Measurements from ENCODE around the gene FBLN2. TPM values are rescaled to one million over a fixed set of nuclear protein-coding genes. Genes with fewer than 3 reads are reported as not detected.

FBLN2 gene
- total and polyA plus RNA-seq, 2 of the 4 experiments (the other 2 are of a cell fraction): 11.8 to 60.8 TPM

GRCh38 chr3:13575459-13576061, 26.6 kb downstream of the FBLN2 start:
- H2BK15ac ChIP-seq (ENCODE audit: low read depth, low read length): no peak overlapping the region
- ChIA-PET CTCF (no interaction called here), POLR2A (ENCODE audit: unreplicated experiment) (no interaction called here)
- no peak overlapping the region for H3K9ac ChIP-seq (ENCODE audit: low read depth, low read length)
- H3K4ac ChIP-seq (ENCODE audit: low read depth, low read length): no peak overlapping the region
- no peak overlapping the region for H3K27ac ChIP-seq (ENCODE audit: insufficient read depth, low read length)
- H2AFZ ChIP-seq (replicated peaks; ENCODE audit: low read length, poor library complexity): no peak overlapping the region
- H3K79me1 ChIP-seq (ENCODE audit: low read depth in 1 of 2, low read length in 2 of 2): no peaks in the 10 kb centered on the region
- intact Hi-C loops (cut with micrococcal nuclease): loop anchor here (10.0 kb wide), 1 partner anchor 69 kb away; no protein-coding TSS in a partner anchor
- H2AK5ac ChIP-seq (ENCODE audit: low read depth, low read length): no peak overlapping the region; the same call in 1 of the 2 replicates
- no peak overlapping the region for H2BK5ac ChIP-seq (ENCODE audit: low read depth, low read length, poor library complexity, severe bottlenecking)
- no peak overlapping the region for H2AK9ac ChIP-seq (replicated peaks; ENCODE audit: low read depth, low read length, poor library complexity)
- no peaks in the 10 kb centered on the region for H3K36me3 ChIP-seq (ENCODE audit: control insufficient read depth, insufficient read depth, low read length)
- ATAC-seq (ENCODE audit: low read depth) (no peak), DNase-seq (no peak)
- dilution Hi-C loops (cut with HindIII; ENCODE audit: low sequenced_read_pairs, unreplicated experiment): no loop called here
- H4K5ac ChIP-seq (ENCODE audit: low read depth, low read length): no peak overlapping the region
- H3K9me3 ChIP-seq (ENCODE audit: control insufficient read depth, insufficient read depth, low read length): no peaks in the 10 kb centered on the region
- 0 out of 2 replicates have a peak, but pooled peaks cover 1% of the 10 kb centered on the region for H3K4me1 ChIP-seq (ENCODE audit: control insufficient read depth, insufficient read depth, low read length)
- H2BK120ac ChIP-seq (ENCODE audit: low read depth, low read length): no peak overlapping the region
- no peaks in the 10 kb centered on the region for H3K9me1 ChIP-seq (ENCODE audit: insufficient read depth, low read length)
- H2BK20ac ChIP-seq (ENCODE audit: low read depth, low read length): no peak overlapping the region
- H4K20me1 ChIP-seq (ENCODE audit: insufficient read depth, low read length): no peaks in the 10 kb centered on the region
- H3K56ac ChIP-seq (ENCODE audit: extremely low read depth, insufficient read depth, low read length): no peak overlapping the region
- H4K91ac ChIP-seq (ENCODE audit: insufficient read depth, low read depth, low read length): no peak overlapping the region; the same call in 1 of the 2 replicates
- no peak overlapping the region for H3K14ac ChIP-seq (replicated peaks; ENCODE audit: low read depth, low read length)
- no peak overlapping the region for H3K23ac ChIP-seq (ENCODE audit: low read depth, low read length)
- in situ Hi-C loops (cut with MboI; ENCODE audit: low sequenced_read_pairs): no loop called here
- H3K4me2 ChIP-seq (ENCODE audit: low read depth, low read length): no peak overlapping the region
- TF ChIP-seq CHD1 (IDR thresholded peaks at IDR 0.05; ENCODE audit: low read depth, low read length) (no peak), FOS (IDR thresholded peaks at IDR 0.05; ENCODE audit: low read depth, low read length) (no peak), CTCF (conservative IDR thresholded peaks at IDR 0.05; ENCODE audit: low read depth, low read length) (no peak), NFE2L2 (IDR thresholded peaks at IDR 0.05; ENCODE audit: low read depth, low read length) (no peak), RFX5 (IDR thresholded peaks at IDR 0.05; ENCODE audit: low read depth, low read length) (no peak), MXI1 (IDR thresholded peaks at IDR 0.05; ENCODE audit: borderline replicate concordance, low read depth, low read length) (no peak), POLR2A (IDR thresholded peaks at IDR 0.05; ENCODE audit: low read depth, low read length) (no peak), SMC3 (IDR thresholded peaks at IDR 0.05; ENCODE audit: low read depth, low read length) (no peak), MAFK (IDR thresholded peaks at IDR 0.05; ENCODE audit: low read depth, low read length) (no peak), RCOR1 (IDR thresholded peaks at IDR 0.05; ENCODE audit: insufficient replicate concordance, low read length) (no peak), BHLHE40 (IDR thresholded peaks at IDR 0.05; ENCODE audit: low read depth, low read length) (no peak), USF2 (IDR thresholded peaks at IDR 0.05; ENCODE audit: low read depth, low read length) (no peak), CEBPB (IDR thresholded peaks at IDR 0.05; ENCODE audit: low read depth, low read length) (no peak)
- TF ChIP-seq, protein P1, sequence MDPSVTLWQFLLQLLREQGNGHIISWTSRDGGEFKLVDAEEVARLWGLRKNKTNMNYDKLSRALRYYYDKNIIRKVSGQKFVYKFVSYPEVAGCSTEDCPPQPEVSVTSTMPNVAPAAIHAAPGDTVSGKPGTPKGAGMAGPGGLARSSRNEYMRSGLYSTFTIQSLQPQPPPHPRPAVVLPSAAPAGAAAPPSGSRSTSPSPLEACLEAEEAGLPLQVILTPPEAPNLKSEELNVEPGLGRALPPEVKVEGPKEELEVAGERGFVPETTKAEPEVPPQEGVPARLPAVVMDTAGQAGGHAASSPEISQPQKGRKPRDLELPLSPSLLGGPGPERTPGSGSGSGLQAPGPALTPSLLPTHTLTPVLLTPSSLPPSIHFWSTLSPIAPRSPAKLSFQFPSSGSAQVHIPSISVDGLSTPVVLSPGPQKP (IDR thresholded peaks at IDR 0.05; ENCODE audit: borderline replicate concordance, low read depth, low read length): no peak
- no peak overlapping the region for H4K8ac ChIP-seq (ENCODE audit: low read depth in 2 of 2, low read length in 2 of 2)
- WGBS, 2 experiments (ENCODE audit: extremely low coverage in 2 of 2, insufficient read length in 1 of 2): 38% methylated on average over 3 of the region's 11 CpGs; no CpG with 5 or more reads in 1 of the 2 experiments
- no peak overlapping the region for H3K18ac ChIP-seq (ENCODE audit: low read depth, low read length)
- H3K4me3 ChIP-seq (ENCODE audit: insufficient read depth, low read depth, low read length): no peak overlapping the region
- H3K27me3 ChIP-seq (ENCODE audit: control insufficient read depth, insufficient read depth, low read length): no peaks in the 10 kb centered on the region
- BruUV-seq (replicated peaks): no TSS peak

Data from IMR-90 (cell line).